ENCODE results near the gene ZC3H12D.

The ZC3H12D gene

DNA sequence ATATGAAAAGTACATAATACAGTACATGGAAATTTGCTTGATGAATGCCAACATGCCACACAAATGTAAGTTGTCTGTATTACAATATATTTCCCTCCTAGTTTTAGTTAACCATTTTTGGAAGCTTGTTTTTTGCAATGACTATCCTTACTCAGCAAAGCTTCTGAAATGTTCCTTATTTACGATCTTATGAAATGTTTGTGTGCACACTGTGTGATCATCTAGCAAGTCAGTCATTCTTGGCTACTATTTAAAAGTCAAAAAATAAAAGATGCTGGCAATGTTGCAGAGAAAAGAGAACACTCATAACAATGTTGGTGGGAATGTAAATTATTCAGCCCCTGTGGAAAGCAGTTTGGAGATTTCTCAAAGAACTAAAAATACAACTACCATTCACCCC is 50.9 kb downstream of the ZC3H12D start:
- no peak for TF ChIP-seq CTCF (IDR thresholded peaks at IDR 0.05; ENCODE audit: control extremely low read depth, extremely low read depth, low read depth, missing control alignments)
- POLR2A ChIA-PET = no interaction called here
- CTCF ChIA-PET = interaction anchor here (0.9 to 10.0 kb wide), 15 partner anchors 10 to 874 kb away, joined by 3 to 192 read pairs (median 3); no protein-coding TSS in a partner anchor
- no peak for DNase-seq (ENCODE audit: extremely low spot score)

- POLR2A ChIA-PET = no interaction called here
- no peak for DNase-seq (ENCODE audit: extremely low spot score)
- TF ChIP-seq CTCF (IDR thresholded peaks at IDR 0.05; ENCODE audit: control extremely low read depth, extremely low read depth, low read depth, missing control alignments) = no peak
- CTCF ChIA-PET = interaction anchor here (0.6 to 10.0 kb wide), 17 partner anchors 10 to 873 kb away, joined by 3 to 192 read pairs (median 6); no protein-coding TSS in a partner anchor
These were observed 51.4 kb downstream of the ZC3H12D start for GRCh38 chr6:149433405-149433804.

- CTCF ChIA-PET = interaction anchor here (0.6 to 10.0 kb wide), 89 partner anchors 9 to 872 kb away, joined by 3 to 192 read pairs (median 5); partner anchors contain the start of gene ZC3H12D
- TF ChIP-seq CTCF (IDR thresholded peaks at IDR 0.05; ENCODE audit: control extremely low read depth, extremely low read depth, low read depth, missing control alignments) = peak; percentile 97
- POLR2A ChIA-PET = interaction anchor here (0.6 kb wide), 1 partner anchor 69 kb away, joined by 3 read pairs; no protein-coding TSS in a partner anchor
- peak; percentile 88 for DNase-seq (ENCODE audit: extremely low spot score)
These were observed 52.7 kb downstream of the ZC3H12D start for GRCh38 chr6:149431905-149432775.

DNA sequence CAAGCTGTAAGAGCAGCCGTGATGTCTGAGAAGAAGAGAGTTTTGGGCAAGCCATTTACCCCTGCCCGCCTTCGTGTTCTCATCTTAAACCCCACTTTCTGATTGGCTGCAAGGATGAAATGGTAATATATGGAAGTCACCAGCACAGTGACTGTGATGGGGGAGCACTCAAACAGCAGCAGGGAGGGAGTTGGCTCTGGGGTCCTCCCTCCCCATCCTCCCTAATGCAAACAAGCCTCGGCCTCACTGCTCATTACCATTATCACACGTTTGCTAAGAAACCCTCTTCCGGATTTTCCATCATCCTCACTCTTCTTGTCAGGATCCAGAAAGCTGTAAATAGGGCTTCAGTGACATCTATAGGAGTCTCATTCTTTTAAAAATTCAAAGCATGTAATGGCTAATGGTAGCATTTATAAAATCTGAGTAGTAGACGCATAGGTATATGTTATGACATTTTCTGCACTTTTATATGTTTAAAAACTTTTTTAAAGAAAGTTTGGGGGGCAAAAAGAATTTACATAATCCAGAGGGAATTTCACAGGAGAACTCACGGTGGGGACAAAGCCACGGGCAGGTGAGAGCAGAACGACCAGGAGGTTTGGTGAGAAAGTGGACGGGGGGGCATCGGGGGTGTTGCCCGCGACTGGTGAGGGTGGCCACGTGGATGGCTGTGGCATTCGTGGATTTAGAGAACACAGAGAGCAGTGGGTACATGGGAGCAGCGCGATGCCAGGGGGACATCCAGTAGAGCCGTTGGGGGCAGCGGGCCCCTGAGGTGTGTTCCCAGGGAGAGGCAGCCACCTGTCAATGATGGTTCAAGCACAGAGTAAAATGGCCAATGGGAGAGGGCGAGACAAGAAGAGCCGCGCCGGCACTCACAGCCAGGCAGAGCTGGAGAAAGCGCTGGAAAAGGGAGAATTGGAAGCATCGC is 55.1 kb downstream of the ZC3H12D start:
- TF ChIP-seq CTCF (IDR thresholded peaks at IDR 0.05; ENCODE audit: control extremely low read depth, extremely low read depth, low read depth, missing control alignments) = no peak
- DNase-seq (ENCODE audit: extremely low spot score) = no peak
- CTCF ChIA-PET = interaction anchor here (1.0 to 10.0 kb wide), 13 partner anchors 10 to 417 kb away, joined by 3 to 192 read pairs (median 6); no protein-coding TSS in a partner anchor
- POLR2A ChIA-PET = no interaction called here

- TF ChIP-seq CTCF (IDR thresholded peaks at IDR 0.05; ENCODE audit: control extremely low read depth, extremely low read depth, low read depth, missing control alignments) = no peak
- DNase-seq (ENCODE audit: extremely low spot score) = no peak
- ChIA-PET POLR2A (no interaction called here), CTCF (interaction anchor here (1.1 to 10.0 kb wide), 9 partner anchors 9 to 398 kb away, joined by 3 to 192 read pairs (median 4); no protein-coding TSS in a partner anchor)
These were observed 56.2 kb downstream of the ZC3H12D start for GRCh38 chr6:149428606-149429005.

DNA sequence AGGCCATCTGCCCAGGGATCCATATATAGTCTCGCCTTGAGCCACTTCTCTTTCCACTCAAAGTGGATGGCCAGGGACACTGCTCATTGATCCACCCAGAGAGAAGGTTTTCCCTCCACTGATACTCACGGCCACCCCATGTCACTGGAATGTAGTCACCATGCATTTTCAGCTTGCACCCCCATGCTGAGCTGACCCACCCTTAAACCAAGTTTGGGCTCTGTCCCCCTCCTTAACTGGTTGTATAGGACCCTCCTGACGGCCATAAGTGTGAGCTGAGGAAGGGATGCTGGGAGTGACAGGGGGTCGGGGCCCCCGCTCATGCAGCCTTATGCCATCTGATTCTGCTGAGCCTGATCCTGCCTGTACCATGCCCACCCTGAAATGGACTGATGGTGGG is 59.1 kb downstream of the ZC3H12D start:
- ChIA-PET POLR2A (no interaction called here), CTCF (interaction anchor here (0.9 to 2.1 kb wide), 8 partner anchors 13 to 848 kb away, joined by 3 to 8 read pairs (median 4); no protein-coding TSS in a partner anchor)
- no peak for DNase-seq (ENCODE audit: extremely low spot score)
- no peak for TF ChIP-seq CTCF (IDR thresholded peaks at IDR 0.05; ENCODE audit: control extremely low read depth, extremely low read depth, low read depth, missing control alignments)
